Testis (tissue), 2 donors: ENCODE results near the gene ITPKB.

Source experiments
- POLR2A ChIP-seq: fragments of 450-650 bp; IDR thresholded peaks from one replicate; pipeline ENCODE4 v1.6.1; 2017; ENCODE audit warnings: antibody characterized with exemption, mild to moderate bottlenecking, moderate library complexity
- TF ChIP-seq, protein P1 (sequence below), 3 experiments: fragments of 450-650 bp in 2 of 3; fragments of 200-600 bp in 1 of 3; sonication (generic) in 1 of 3; IDR thresholded peaks; one replicate each; pipeline ENCODE4 v1.5.1; 2016 to 2019; ENCODE audit warnings: antibody characterized with exemption in 3 of 3, mild to moderate bottlenecking in 2 of 3, moderate library complexity in 1 of 3

DNA sequence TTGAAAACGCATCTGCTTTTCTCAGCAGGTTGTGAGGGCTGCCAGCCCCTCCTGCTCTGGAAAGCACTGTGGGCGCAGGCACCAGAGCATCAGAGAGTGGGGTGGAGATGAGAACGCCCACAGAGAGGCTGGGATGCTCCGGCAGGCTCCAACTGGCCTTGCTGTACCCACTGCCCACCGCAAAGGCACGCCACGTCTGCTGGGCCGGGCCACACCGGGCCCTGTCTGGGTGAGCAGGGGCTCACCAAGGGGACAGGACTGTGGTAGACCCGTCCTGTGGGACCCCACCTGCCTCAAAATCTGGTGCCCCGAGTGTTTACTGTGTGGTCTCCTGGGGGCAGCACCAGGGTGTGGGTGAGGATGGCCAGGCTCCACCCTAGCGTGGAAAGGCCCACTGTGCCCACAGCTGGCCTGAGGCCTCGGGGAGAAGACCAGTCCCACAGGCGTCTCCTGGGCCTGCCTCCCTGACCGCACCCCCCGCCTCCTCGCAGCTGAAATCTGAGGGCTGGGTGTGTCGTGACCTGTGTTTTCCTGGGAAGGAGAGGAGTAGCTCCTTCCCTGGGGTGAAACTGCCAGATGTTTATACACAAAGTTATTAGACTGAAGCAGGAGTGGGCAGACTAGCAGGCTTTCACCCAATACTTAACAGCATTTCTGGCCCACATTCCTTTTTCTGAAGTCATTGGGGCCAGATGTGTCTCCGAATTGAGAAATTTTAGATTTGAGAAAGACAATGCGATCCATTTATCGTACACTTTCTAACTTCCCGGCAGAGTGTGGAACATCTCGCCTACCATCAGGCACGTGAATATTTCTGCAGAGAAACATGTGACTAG is 136.7 kb downstream of the ITPKB start:
- TF ChIP-seq, protein P1, sequence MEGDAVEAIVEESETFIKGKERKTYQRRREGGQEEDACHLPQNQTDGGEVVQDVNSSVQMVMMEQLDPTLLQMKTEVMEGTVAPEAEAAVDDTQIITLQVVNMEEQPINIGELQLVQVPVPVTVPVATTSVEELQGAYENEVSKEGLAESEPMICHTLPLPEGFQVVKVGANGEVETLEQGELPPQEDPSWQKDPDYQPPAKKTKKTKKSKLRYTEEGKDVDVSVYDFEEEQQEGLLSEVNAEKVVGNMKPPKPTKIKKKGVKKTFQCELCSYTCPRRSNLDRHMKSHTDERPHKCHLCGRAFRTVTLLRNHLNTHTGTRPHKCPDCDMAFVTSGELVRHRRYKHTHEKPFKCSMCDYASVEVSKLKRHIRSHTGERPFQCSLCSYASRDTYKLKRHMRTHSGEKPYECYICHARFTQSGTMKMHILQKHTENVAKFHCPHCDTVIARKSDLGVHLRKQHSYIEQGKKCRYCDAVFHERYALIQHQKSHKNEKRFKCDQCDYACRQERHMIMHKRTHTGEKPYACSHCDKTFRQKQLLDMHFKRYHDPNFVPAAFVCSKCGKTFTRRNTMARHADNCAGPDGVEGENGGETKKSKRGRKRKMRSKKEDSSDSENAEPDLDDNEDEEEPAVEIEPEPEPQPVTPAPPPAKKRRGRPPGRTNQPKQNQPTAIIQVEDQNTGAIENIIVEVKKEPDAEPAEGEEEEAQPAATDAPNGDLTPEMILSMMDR (IDR thresholded peaks at IDR 0.05) = no peak
- TF ChIP-seq POLR2A = no peak
